Forelimb muscle (tissue), 1 donor: ENCODE measurements around the gene LCN6. TPM values are rescaled to one million over a fixed set of nuclear protein-coding genes. Genes with fewer than 3 reads are reported as not detected.
A peak's percentile ranks its signal among the peaks of the same experiment; 100 is the strongest.

ENCODE experiments used
- DNase-seq: peaks from one replicate; pipeline ENCODE4 v3.0.0-alpha.2; 2013; ENCODE audit warnings: low read depth
- polyA plus RNA-seq: library from polyadenylated mRNA; unstranded; fragments of 120-200 nt; gene quantifications from one replicate; pipeline ENCODE4 v1.2.1, GENCODE V29; 2013; ENCODE audit not compliant: insufficient read length

The LCN6 gene
- polyA plus RNA-seq, 1 donor: 0.18 TPM

- DNase-seq: no peak
Measured at GRCh38 chr9:136725612-136726011, 22.7 kb downstream of the LCN6 start.

GRCh38 chr9:136724772-136725171 lies 23.6 kb downstream of the LCN6 start:
- no peak for DNase-seq

- no peak for DNase-seq
Measured at GRCh38 chr9:136723989-136724388, 24.3 kb downstream of the LCN6 start.

- DNase-seq: no peak
Measured at GRCh38 chr9:136723362-136723976, 24.9 kb downstream of the LCN6 start.

- DNase-seq: no peak
Measured at GRCh38 chr9:136722969-136723356, 25.4 kb downstream of the LCN6 start.

- DNase-seq: no peak
Measured at GRCh38 chr9:136722093-136722968, 26.0 kb downstream of the LCN6 start.

- no peak for DNase-seq
Measured at GRCh38 chr9:136721339-136722092, 26.8 kb downstream of the LCN6 start.

- DNase-seq: no peak
Measured at GRCh38 chr9:136720898-136721338, 27.4 kb downstream of the LCN6 start.

- peak; percentile 56 for DNase-seq
Measured at GRCh38 chr9:136720251-136720897, 28.0 kb downstream of the LCN6 start.

- no peak for DNase-seq
Measured at GRCh38 chr9:136719195-136719880, 29.0 kb downstream of the LCN6 start.

GRCh38 chr9:136718345-136719194 lies 29.8 kb downstream of the LCN6 start:
- no peak for DNase-seq

GRCh38 chr9:136717399-136717798 lies 30.9 kb downstream of the LCN6 start:
- DNase-seq: no peak

GRCh38 chr9:136714893-136715274 lies 33.4 kb downstream of the LCN6 start:
- DNase-seq: no peak

GRCh38 chr9:136714096-136714892 lies 34.0 kb downstream of the LCN6 start:
- no peak for DNase-seq

GRCh38 chr9:136713550-136713949 lies 34.8 kb downstream of the LCN6 start:
- no peak for DNase-seq

GRCh38 chr9:136712690-136713544 lies 35.4 kb downstream of the LCN6 start:
- no peak for DNase-seq

GRCh38 chr9:136711751-136712689 lies 36.3 kb downstream of the LCN6 start, which contains the start of gene DIPK1B:
TSS of gene DIPK1B (plus strand) at chr9:136712572. CDS start at chr9:136712666, 94 bp downstream.
- DNase-seq: no peak
